Adrenal gland (tissue), 12 donors: ENCODE measurements around the gene KCNJ9. TPM values are rescaled to one million over a fixed set of nuclear protein-coding genes. Genes with fewer than 3 reads are reported as not detected.

Source experiments
- DNase-seq, 7 donors: peaks; one replicate each; pipeline ENCODE4 v3.0.0-alpha.2; 2019 to 2020
- H3K27ac ChIP-seq, 5 donors: fragments of 200-600 bp; sonication (generic) in 4 of 5; 1 replicate in 3 of 5; 2 replicates in 2 of 5; pipeline versions ENCODE4 v1.5.1 to v1.8.0; 2016 to 2020; ENCODE audit warnings: mild to moderate bottlenecking in 1 of 5
- H3K27me3 ChIP-seq: fragments of 200-600 bp; 2 replicates; pipeline ENCODE4 v1.8.0; 2021
- H3K36me3 ChIP-seq, 2 donors: fragments of 200-600 bp; replicated peaks in 1 of 2; 1 replicate in 1 of 2; 2 replicates in 1 of 2; pipeline versions ENCODE4 v1.5.1 to v1.8.0; 2018 to 2022
- H3K4me1 ChIP-seq, 2 donors: fragments of 200-600 bp; replicated peaks in 1 of 2; 1 replicate in 1 of 2; 2 replicates in 1 of 2; pipeline versions ENCODE4 v1.5.1 to v1.8.0; 2018 to 2021
- H3K4me3 ChIP-seq, 4 donors: fragments of 200-600 bp; sonication (generic) in 3 of 4; one replicate each; pipeline ENCODE4 v1.5.1; 2016 to 2018
- H3K9me3 ChIP-seq, 3 donors: fragments of 200-600 bp; sonication (generic) in 1 of 3; replicated peaks in 1 of 3; 1 replicate in 2 of 3; 2 replicates in 1 of 3; pipeline versions ENCODE4 v1.5.1 to v1.8.0; 2016 to 2021
- CTCF ChIP-seq, 6 experiments: fragments of 450-650 bp in 4 of 6; fragments of 200-600 bp in 2 of 6; sonication (generic) in 1 of 6; IDR thresholded peaks; 1 replicate in 5 of 6; 2 replicates in 1 of 6; pipeline versions ENCODE4 v1.5.1 to v1.8.0; 2016 to 2021; ENCODE audit warnings: antibody characterized with exemption in 6 of 6, mild to moderate bottlenecking in 2 of 6, moderate library complexity in 1 of 6
- POLR2A ChIP-seq, 2 donors: fragments of 450-650 bp; IDR thresholded peaks; one replicate each; pipeline ENCODE4 v1.6.1; 2017; ENCODE audit warnings: antibody characterized with exemption in 2 of 2, mild to moderate bottlenecking in 2 of 2, moderate library complexity in 1 of 2
- WGBS, 4 donors: extraction: QIAGEN DNeasy Blood & Tissue Kit in 2 of 4; methylation state at CpG; one replicate each; pipeline versions ENCODE4 v1.1.5 to v1.1.7; 2013 to 2017; 5-methylcytosine and 5-hydroxymethylcytosine counted together
- intact Hi-C, 2 donors: fragments of 100-400 bp; cut with DNase I; formaldehyde crosslinking; loops; one replicate each; pipeline versions ENCODE4 v1.14.1 to v1.15.0; 2022 to 2023
- polyA plus RNA-seq, 3 donors: library from polyadenylated mRNA; stranded (reverse); fragments of 200-250 nt in 2 of 3; fragments of 350-450 nt in 1 of 3; fragmentation: Illumina TruSeq in 1 of 3; extraction: RNeasy Lipid Tissue Mini Kit (QIAGEN cat#74804) in 1 of 3; gene quantifications; one replicate each; pipeline ENCODE4 v1.2.3, GENCODE V29; 2013 to 2014
- total RNA-seq, 9 donors: library from RNA; depleted of rRNA in 4 of 9; stranded (reverse); fragments of >200 nt in 4 of 9; fragments of 120-200 nt in 1 of 9; fragmentation: NEBNext Ultra II Directional in 1 of 9; extraction: Animal tissue kit (Norgen Biotek cat#: 25700) in 1 of 9; gene quantifications; one replicate each; pipeline versions ENCODE4 v1.1.0 to v1.2.4, GENCODE V29; 2013 to 2023
- donor health status: healthy with polysubstance abuse.
- donor health status: Bipolar disorder and iron deficiency.
- donor health status: DM: yes; HTN: yes; CAD: no.
- donor health status: DM: no; HTN: no; CAD: no.
- donor health status: DM: no; HTN: no; CAD: no.
- donor health status: DM: yes; HTN: yes; CAD: no.

The KCNJ9 gene
- total and polyA plus RNA-seq, 12 donors = 0.14 to 1.1 (median 0.22) TPM; not detected in 6

GRCh38 chr1:160062230-160062532 is 19.2 kb upstream of the KCNJ9 start:
- Histone ChIP-seq H3K36me3 (no peaks in the 10 kb centered on the region), H3K27me3 (peaks cover 9% of the 10 kb centered on the region), H3K4me1 (no peaks in the 10 kb centered on the region), H3K9me3 (no peaks in the 10 kb centered on the region), H3K4me3 (no peak overlapping the region), H3K27ac (no peak overlapping the region)
- WGBS, 4 donors = 64 to 79% (median 69%) methylated on average over 5 to 6 of the region's 6 CpGs; no CpG with 5 or more reads in 1 of the 4 donors
- TF ChIP-seq POLR2A (IDR thresholded peaks at IDR 0.05) = no peak
- TF ChIP-seq CTCF (IDR thresholded peaks at IDR 0.05) = no peak
- intact Hi-C loops = no loop called here
- no peak for DNase-seq

GRCh38 chr1:160063176-160063575 is 18.2 kb upstream of the KCNJ9 start:
- intact Hi-C loops = no loop called here
- H3K4me3 ChIP-seq = no peak overlapping the region
- no peak overlapping the region for H3K27ac ChIP-seq
- TF ChIP-seq POLR2A (IDR thresholded peaks at IDR 0.05) (no peak), CTCF (IDR thresholded peaks at IDR 0.05) (no peak)
- peaks cover 9% of the 10 kb centered on the region for H3K27me3 ChIP-seq
- H3K36me3 ChIP-seq = no peaks in the 10 kb centered on the region
- H3K4me1 ChIP-seq = no peaks in the 10 kb centered on the region
- DNase-seq = no peak
- H3K9me3 ChIP-seq = no peaks in the 10 kb centered on the region
- WGBS, 4 donors = 79 to 100% (median 89%) methylated on average over 1 to 5 of the region's 5 CpGs

- 80 to 88% (median 85%) methylated on average over 3 of the region's 3 CpGs for WGBS, 4 donors
- TF ChIP-seq CTCF (IDR thresholded peaks at IDR 0.05) = no peak
- no peak for TF ChIP-seq POLR2A (IDR thresholded peaks at IDR 0.05)
- H3K27ac ChIP-seq = no peak overlapping the region
- H3K9me3 ChIP-seq = no peaks in the 10 kb centered on the region
- H3K36me3 ChIP-seq = no peaks in the 10 kb centered on the region
- DNase-seq = no peak
- no peak overlapping the region for H3K4me3 ChIP-seq
- H3K4me1 ChIP-seq = no peaks in the 10 kb centered on the region
- intact Hi-C loops = no loop called here
- H3K27me3 ChIP-seq = peaks cover 9% of the 10 kb centered on the region
These were observed 17.2 kb upstream of the KCNJ9 start for GRCh38 chr1:160064164-160064563.

GRCh38 chr1:160064746-160065145 is 16.6 kb upstream of the KCNJ9 start:
- WGBS, 4 donors = 69 to 80% (median 75%) methylated on average over 1 to 3 of the region's 3 CpGs
- intact Hi-C loops = no loop called here

More at GRCh38 chr1:160064746-160065145, 16.6 kb upstream of the KCNJ9 start:
- peaks cover 9% of the 10 kb centered on the region for H3K27me3 ChIP-seq
- DNase-seq = no peak
- H3K4me3 ChIP-seq = no peak overlapping the region
- TF ChIP-seq CTCF (IDR thresholded peaks at IDR 0.05) = no peak
- TF ChIP-seq POLR2A (IDR thresholded peaks at IDR 0.05) = no peak
- H3K27ac ChIP-seq = no peak overlapping the region
- no peaks in the 10 kb centered on the region for H3K4me1 ChIP-seq
- no peaks in the 10 kb centered on the region for H3K9me3 ChIP-seq
- H3K36me3 ChIP-seq = no peaks in the 10 kb centered on the region
